ENCODE data around the gene FBXO27. TPM values are rescaled to one million over a fixed set of nuclear protein-coding genes. Genes with fewer than 3 reads are reported as not detected.

Gene FBXO27
- total RNA-seq, 4 donors from 2014 or later = 5.4 to 20.5 (median 8.7) TPM

GRCh38 chr19:39017646-39018045 lies 14.7 kb downstream of the FBXO27 start:
- no peak for TF ChIP-seq CTCF (IDR thresholded peaks at IDR 0.05; ENCODE audit: low read depth)

- TF ChIP-seq CTCF (IDR thresholded peaks at IDR 0.05; ENCODE audit: low read depth) = no peak
These were observed 15.3 kb downstream of the FBXO27 start for GRCh38 chr19:39017026-39017425.

- TF ChIP-seq CTCF (IDR thresholded peaks at IDR 0.05; ENCODE audit: low read depth) = no peak
These were observed 18.3 kb downstream of the FBXO27 start for GRCh38 chr19:39014037-39014436.

GRCh38 chr19:39009001-39009400 lies 23.3 kb downstream of the FBXO27 start:
- no peak for TF ChIP-seq CTCF (IDR thresholded peaks at IDR 0.05; ENCODE audit: low read depth)

- TF ChIP-seq CTCF (IDR thresholded peaks at IDR 0.05; ENCODE audit: low read depth) = no peak
These were observed 24.2 kb downstream of the FBXO27 start for GRCh38 chr19:39008137-39008536.

GRCh38 chr19:39007096-39007495 lies 25.3 kb downstream of the FBXO27 start:
- no peak for TF ChIP-seq CTCF (IDR thresholded peaks at IDR 0.05; ENCODE audit: low read depth)

GRCh38 chr19:39004403-39004802 lies 27.9 kb downstream of the FBXO27 start:
- no peak for TF ChIP-seq CTCF (IDR thresholded peaks at IDR 0.05; ENCODE audit: low read depth)
